GM23248 (cell line): ENCODE data around the gene SLC9A5. TPM values are rescaled to one million over a fixed set of nuclear protein-coding genes. Genes with fewer than 3 reads are reported as not detected.
A peak's percentile ranks its signal among the peaks of the same experiment; 100 is the strongest.

Experiments
- DNase-seq: peaks from one replicate; pipeline ENCODE4 v3.0.0-alpha.2; 2015
- H2AFZ ChIP-seq: fragments of 200-600 bp; sonication (generic); 2 replicates; pipeline ENCODE4 v1.6.1; 2016; ENCODE audit warnings: antibody characterized with exemption
- H3F3A ChIP-seq: fragments of 200-600 bp; sonication (generic); 2 replicates; pipeline ENCODE4 v1.6.1; 2016; ENCODE audit warnings: mild to moderate bottlenecking, antibody characterized with exemption, mixed run types; ENCODE audit not compliant: insufficient read depth
- H3K27ac ChIP-seq: fragments of 200-600 bp; sonication (generic); 2 replicates; pipeline ENCODE4 v1.5.1; 2016; ENCODE audit warnings: mild to moderate bottlenecking
- H3K27me3 ChIP-seq: fragments of 200-600 bp; sonication (generic); replicated peaks from 2 replicates; pipeline ENCODE4 v1.6.1; 2016; ENCODE audit warnings: mild to moderate bottlenecking; ENCODE audit not compliant: insufficient read depth
- H3K36me3 ChIP-seq: fragments of 200-600 bp; sonication (generic); 2 replicates; pipeline ENCODE4 v1.6.1; 2016; ENCODE audit warnings: low read depth, mild to moderate bottlenecking
- H3K4me1 ChIP-seq: fragments of 200-600 bp; sonication (generic); 2 replicates; pipeline ENCODE4 v1.6.1; 2016; ENCODE audit warnings: mild to moderate bottlenecking; ENCODE audit not compliant: insufficient read depth
- H3K4me2 ChIP-seq: fragments of 200-600 bp; sonication (generic); one replicate; pipeline ENCODE4 v1.6.1; 2016; ENCODE audit warnings: mild to moderate bottlenecking; ENCODE audit not compliant: unreplicated experiment
- H3K4me3 ChIP-seq: fragments of 200-600 bp; sonication (generic); 2 replicates; pipeline ENCODE4 v1.5.1; 2016; ENCODE audit warnings: mild to moderate bottlenecking
- H3K79me2 ChIP-seq: fragments of 200-600 bp; sonication (generic); 2 replicates; pipeline ENCODE4 v1.6.1; 2016; ENCODE audit warnings: mild to moderate bottlenecking; ENCODE audit not compliant: insufficient read depth
- H3K9ac ChIP-seq: fragments of 200-600 bp; sonication (generic); 2 replicates; pipeline ENCODE4 v1.6.1; 2016; ENCODE audit warnings: mild to moderate bottlenecking
- H3K9me2 ChIP-seq: fragments of 200-600 bp; sonication (generic); 2 replicates; pipeline ENCODE4 v1.6.1; 2016; ENCODE audit warnings: mixed run types, mild to moderate bottlenecking, moderate library complexity; ENCODE audit not compliant: insufficient read depth
- H3K9me3 ChIP-seq: fragments of 200-600 bp; sonication (generic); one replicate; pipeline ENCODE4 v1.6.1; 2017; ENCODE audit warnings: low read depth
- H4K20me1 ChIP-seq: fragments of 200-600 bp; sonication (generic); 2 replicates; pipeline ENCODE4 v1.6.0; 2016; ENCODE audit not compliant: insufficient read depth
- EZH2 ChIP-seq: fragments of 200-600 bp; sonication (generic); IDR thresholded peaks from 2 replicates; pipeline ENCODE4 v1.6.1; 2018; ENCODE audit warnings: antibody characterized with exemption, mild to moderate bottlenecking; ENCODE audit not compliant: insufficient read depth, poor library complexity, severe bottlenecking
- EZH2phosphoT487 ChIP-seq: fragments of 200-600 bp; sonication (generic); IDR thresholded peaks from 2 replicates; pipeline ENCODE4 v1.6.1; 2018; ENCODE audit warnings: antibody characterized with exemption, moderate library complexity, mild to moderate bottlenecking, low read depth; ENCODE audit not compliant: insufficient read depth
- WGBS, 2 experiments: methylation state at CpG; one replicate each; pipeline ENCODE4 v1.1.6; 2015 to 2017; ENCODE audit warnings: low lambda C conversion rate in 2 of 2, low coverage in 1 of 2; ENCODE audit errors: missing lambda C conversion rate in 2 of 2; 5-methylcytosine and 5-hydroxymethylcytosine counted together
- in situ Hi-C: fragments of 300-500 bp; cut with MboI; formaldehyde crosslinking; loops from 2 replicates; pipeline ENCODE4 v1.15.0; 2020
- polyA plus RNA-seq: library from polyadenylated mRNA; unstranded; fragments of >200 nt; fragmentation: Nextera tagmentation; extraction: Ambion mirVana; gene quantifications from 2 replicates; pipeline ENCODE4 v1.2.1, GENCODE V29; 2016
- total RNA-seq: library from RNA; depleted of rRNA; stranded (reverse); fragments of >200 nt; shearing (Covaris generic); gene quantifications from 2 replicates; pipeline ENCODE4 v1.2.3, GENCODE V29; 2014

SLC9A5 gene
- total and polyA plus RNA-seq, 2 experiments from 2014 or later = 2.2 to 2.5 TPM

DNA sequence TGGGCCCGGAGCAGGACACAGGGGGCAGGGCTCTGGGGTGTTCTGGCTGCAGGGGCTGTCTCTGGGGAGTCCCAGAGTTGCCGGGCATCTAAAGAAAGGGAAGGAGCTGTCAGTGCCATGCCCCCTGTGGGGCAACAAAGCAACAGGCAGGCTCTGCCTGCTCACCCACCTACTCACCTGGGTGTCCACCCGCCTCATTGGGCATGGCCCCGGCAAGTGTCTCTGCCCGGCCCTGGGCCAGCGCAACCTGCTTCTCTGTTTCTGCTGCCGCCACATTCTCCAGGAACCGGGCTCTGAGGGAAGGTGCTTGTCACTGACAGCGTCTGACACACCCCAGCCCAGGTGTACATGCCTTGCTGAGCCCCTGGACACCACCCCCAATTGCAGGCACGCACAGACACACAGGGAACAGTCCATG, 14.6 kb upstream of the SLC9A5 start:
- H3K4me2 ChIP-seq = no peak overlapping the region
- no peaks in the 10 kb centered on the region for H3K9me2 ChIP-seq
- H3K4me3 ChIP-seq = no peak overlapping the region
- H2AFZ ChIP-seq = no peak overlapping the region
- H3K27me3 ChIP-seq = no peaks in the 10 kb centered on the region
- TF ChIP-seq EZH2 (no peak), EZH2phosphoT487 (no peak)
- H3K36me3 ChIP-seq = peaks cover 4% of the 10 kb centered on the region; the same call in 1 of the 2 replicates
- WGBS, 2 experiments = 65% methylated on average over 9 to 10 of the region's 10 CpGs
- no peaks in the 10 kb centered on the region for H4K20me1 ChIP-seq
- peaks cover 10% of the 10 kb centered on the region for H3K79me2 ChIP-seq
- no peak overlapping the region for H3K27ac ChIP-seq
- in situ Hi-C loops = no loop called here
- H3K4me1 ChIP-seq = no peaks in the 10 kb centered on the region
- no peaks in the 10 kb centered on the region for H3F3A ChIP-seq
- H3K9ac ChIP-seq = no peak overlapping the region
- DNase-seq = no peak
- no peaks in the 10 kb centered on the region for H3K9me3 ChIP-seq

GRCh38 chr16:67235816-67236562, 12.8 kb upstream of the SLC9A5 start:
- in situ Hi-C loops = no loop called here
- Histone ChIP-seq H3K27ac (no peak overlapping the region), H4K20me1 (no peaks in the 10 kb centered on the region), H2AFZ (no peak overlapping the region), H3K27me3 (no peaks in the 10 kb centered on the region), H3K4me2 (no peak overlapping the region), H3F3A (peaks cover 12% of the 10 kb centered on the region; the same call in 1 of the 2 replicates), H3K9me3 (no peaks in the 10 kb centered on the region), H3K79me2 (peaks cover 11% of the 10 kb centered on the region), H3K4me1 (peaks cover 12% of the 10 kb centered on the region), H3K9me2 (no peaks in the 10 kb centered on the region), H3K4me3 (no peak overlapping the region), H3K9ac (no peak overlapping the region), H3K36me3 (no peaks in the 10 kb centered on the region)
- TF ChIP-seq EZH2phosphoT487 (no peak), EZH2 (no peak)
- DNase-seq = peak; percentile 36
- whole genome bisulfite sequencing, 2 experiments = 76 to 87% methylated on average over 16 to 17 of the region's 17 CpGs

DNA sequence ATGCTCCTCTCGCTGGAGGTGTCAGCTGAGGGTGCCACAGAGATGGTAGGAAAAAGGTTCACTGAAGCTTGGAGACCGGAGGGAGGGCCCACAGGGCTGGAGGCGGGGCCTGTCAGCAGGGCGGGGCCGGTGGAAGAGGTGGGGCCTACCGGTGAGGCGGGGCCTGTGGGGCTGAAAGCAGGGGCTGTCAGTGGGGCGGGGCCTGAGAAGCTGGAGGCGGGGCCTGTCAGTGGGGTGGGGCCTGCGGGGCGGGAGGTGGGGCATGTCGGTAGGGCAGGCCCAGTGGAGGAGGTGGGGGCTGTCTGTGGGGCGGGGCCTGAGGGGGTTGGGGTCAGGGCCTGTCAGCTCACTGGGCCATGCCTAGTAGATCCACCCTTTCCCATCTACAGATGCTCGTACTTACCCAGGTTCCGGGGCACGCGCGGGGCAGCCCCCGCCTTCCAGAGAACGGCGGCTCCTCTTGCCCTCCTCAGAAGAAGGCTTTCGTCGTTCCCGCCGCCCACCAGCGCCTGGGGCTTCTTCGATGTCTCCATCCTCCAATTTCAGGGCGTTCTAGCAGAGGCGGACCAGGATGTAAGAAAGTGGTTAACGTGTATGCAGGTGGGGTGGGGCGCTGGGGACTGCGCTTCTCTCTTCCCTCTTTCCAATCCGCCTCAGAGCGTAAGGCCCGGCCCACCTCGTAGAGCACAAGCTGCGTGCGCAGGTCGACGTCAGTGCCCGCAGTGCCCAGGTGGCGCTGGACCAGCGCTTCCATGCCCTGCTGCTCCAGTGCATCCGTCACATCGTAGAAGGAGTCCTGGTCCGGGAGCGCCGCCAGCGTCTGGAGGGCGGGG, 12.0 kb upstream of the SLC9A5 start:
- Histone ChIP-seq H4K20me1 (no peaks in the 10 kb centered on the region), H3K4me3 (no peak overlapping the region), H3K79me2 (peaks cover 11% of the 10 kb centered on the region), H3K36me3 (no peaks in the 10 kb centered on the region), H3K9me2 (no peaks in the 10 kb centered on the region), H3K4me1 (peaks cover 19% of the 10 kb centered on the region), H3K27me3 (no peaks in the 10 kb centered on the region), H3K9ac (no peak overlapping the region), H3F3A (peaks cover 19% of the 10 kb centered on the region), H3K9me3 (no peaks in the 10 kb centered on the region), H3K4me2 (no peak overlapping the region), H2AFZ (no peak overlapping the region), H3K27ac (no peak overlapping the region)
- in situ Hi-C loops = no loop called here
- 79 to 90% methylated on average over 38 to 50 of the region's 50 CpGs for whole genome bisulfite sequencing, 2 experiments
- peak; percentile 84 for DNase-seq
- no peak for TF ChIP-seq EZH2
- TF ChIP-seq EZH2phosphoT487 = no peak

GRCh38 chr16:67237396-67238277, 11.1 kb upstream of the SLC9A5 start:
- H2AFZ ChIP-seq = no peak overlapping the region
- H4K20me1 ChIP-seq = no peaks in the 10 kb centered on the region
- no peak overlapping the region for H3K9ac ChIP-seq
- WGBS, 2 experiments = 92% methylated on average over 15 to 16 of the region's 16 CpGs
- no peaks in the 10 kb centered on the region for H3K36me3 ChIP-seq
- no peak overlapping the region for H3K4me2 ChIP-seq
- peaks cover 20% of the 10 kb centered on the region for H3K79me2 ChIP-seq
- in situ Hi-C loops = no loop called here
- H3K4me3 ChIP-seq = no peak overlapping the region
- TF ChIP-seq EZH2phosphoT487 = no peak
- no peak for TF ChIP-seq EZH2
- no peaks in the 10 kb centered on the region for H3K27me3 ChIP-seq
- no peaks in the 10 kb centered on the region for H3K9me2 ChIP-seq
- no peak for DNase-seq
- H3F3A ChIP-seq = peaks cover 27% of the 10 kb centered on the region
- H3K27ac ChIP-seq = no peak overlapping the region
- H3K4me1 ChIP-seq = peaks cover 28% of the 10 kb centered on the region
- no peaks in the 10 kb centered on the region for H3K9me3 ChIP-seq
